ENCODE measurements around the gene ACAA2. TPM values are rescaled to one million over a fixed set of nuclear protein-coding genes. Genes with fewer than 3 reads are reported as not detected.
"Not testable (repeated sequence)": the region's sequence is repeated elsewhere in the genome, so short reads cannot be mapped to it uniquely, and the experiment has no call there.

ACAA2 gene
- total RNA-seq, 2 donors from 2014 or later = 32.1 to 42.7 TPM

DNA sequence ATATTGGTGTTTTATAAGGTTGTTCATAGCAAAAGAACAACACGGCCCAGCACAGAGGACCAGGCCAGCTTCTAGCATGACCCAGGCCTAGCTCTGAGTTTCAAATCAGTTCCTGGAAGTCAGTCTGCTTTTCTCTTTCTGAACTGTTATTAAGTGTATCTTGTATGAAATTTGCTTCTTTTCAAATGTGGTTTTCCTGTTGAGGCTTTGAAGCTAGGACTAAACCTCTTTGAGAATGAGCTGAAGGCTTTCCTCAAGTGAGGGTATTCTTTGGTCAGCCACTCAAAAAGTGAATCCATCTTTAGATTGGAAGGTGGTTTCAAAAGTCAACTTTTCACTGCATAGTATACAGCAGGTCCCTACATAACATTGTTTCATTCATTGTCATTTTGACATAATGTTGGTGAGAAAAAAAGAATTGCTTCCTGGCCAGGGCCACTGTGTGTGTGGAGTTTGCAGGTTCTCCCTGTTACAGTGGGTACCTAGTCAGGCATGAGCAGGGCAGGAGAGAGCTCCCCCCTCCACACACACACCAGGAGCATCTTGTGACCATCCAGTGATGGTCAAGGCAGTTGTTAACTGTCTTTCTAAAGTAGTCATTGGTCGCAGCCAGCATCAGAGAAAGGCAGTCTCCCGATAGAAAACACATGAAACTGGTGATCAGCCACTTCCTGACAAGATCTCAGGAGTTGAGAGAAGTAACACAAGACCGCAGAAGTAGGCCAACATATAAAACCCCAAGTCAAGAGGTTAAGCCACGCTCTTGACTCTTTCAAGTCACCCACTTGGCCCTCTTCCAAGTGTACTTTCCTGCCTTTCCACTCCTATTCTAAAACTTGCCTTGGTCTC, 6.7 kb upstream of the ACAA2 start:
- intact Hi-C loops (cut with DNase I) = loop anchor here in 1 of 2 donors (5.0 kb wide), 1 partner anchor 1048 kb away; no protein-coding TSS in a partner anchor
- no peak for DNase-seq (ENCODE audit: low spot score)

- no peak for DNase-seq (ENCODE audit: low spot score)
These were observed 5.8 kb upstream of the ACAA2 start for GRCh38 chr18:49819071-49819662.

GRCh38 chr18:49817947-49818346, 4.6 kb upstream of the ACAA2 start:
- DNase-seq (ENCODE audit: low spot score) = no peak
- intact Hi-C loops (cut with DNase I) = loop anchor here in 1 of 2 donors (5.0 kb wide), 1 partner anchor 1046 kb away; no protein-coding TSS in a partner anchor

More at GRCh38 chr18:49819071-49819662, 5.8 kb upstream of the ACAA2 start:
- intact Hi-C loops (cut with DNase I) = loop anchor here in 1 of 2 donors (5.0 kb wide), 1 partner anchor 1047 kb away; no protein-coding TSS in a partner anchor

DNA sequence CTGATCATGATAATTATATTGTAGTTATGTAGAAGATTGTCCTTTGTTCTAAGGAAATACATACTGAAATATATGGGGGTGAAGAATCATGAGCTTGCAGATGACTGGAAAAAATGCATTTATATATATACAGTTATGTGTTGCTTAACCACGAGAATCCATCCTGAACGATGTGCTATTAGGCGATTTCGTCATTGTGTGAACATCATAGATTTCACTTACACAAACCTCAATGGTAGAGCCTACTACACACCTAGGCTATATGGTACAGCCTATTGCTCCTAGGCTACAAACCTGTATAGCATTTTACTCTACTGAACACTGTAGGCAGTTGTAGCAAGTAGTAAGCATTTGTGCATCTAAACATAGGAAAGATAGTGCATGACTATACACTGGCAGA, 2.6 kb upstream of the ACAA2 start:
- intact Hi-C loops (cut with DNase I) = loop anchor here in 1 of 2 donors (5.0 kb wide), 1 partner anchor 1044 kb away; no protein-coding TSS in a partner anchor
- no peak for DNase-seq (ENCODE audit: low spot score)

DNA sequence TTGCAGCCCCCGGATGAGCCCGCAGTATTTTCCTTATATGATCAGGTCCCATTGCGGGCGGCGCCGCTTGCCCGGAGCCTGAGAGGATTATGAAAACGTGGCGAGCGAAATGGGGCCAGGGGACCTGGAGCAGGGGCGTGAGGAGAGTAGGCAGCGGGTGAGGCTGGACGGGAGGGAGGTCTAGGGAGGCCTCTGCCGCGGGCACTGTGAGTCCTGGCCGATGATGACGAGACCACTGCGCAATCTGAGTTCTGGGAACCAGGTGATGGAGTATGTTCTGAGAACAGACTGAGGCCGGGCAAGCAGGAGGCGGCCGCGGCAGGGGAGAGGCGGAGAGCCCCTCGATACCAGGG, 790 bp upstream of the ACAA2 start:
- intact Hi-C loops (cut with DNase I) = no loop called here
- DNase-seq (ENCODE audit: low spot score) = peak; percentile 89

DNA sequence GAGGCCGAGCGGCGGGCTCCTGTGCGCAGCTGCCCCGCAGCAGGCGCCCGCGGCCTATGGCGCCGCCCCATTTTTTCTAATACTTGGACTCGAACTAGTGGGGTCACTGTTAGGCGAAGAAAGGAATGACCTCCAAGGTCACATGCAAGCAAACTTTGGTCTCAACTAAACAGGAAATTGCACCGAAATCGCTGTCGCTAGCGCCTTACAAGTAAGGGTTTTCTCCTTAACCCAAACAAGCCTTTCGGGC, 339 bp downstream of the ACAA2 start:
- DNase-seq (ENCODE audit: low spot score) = no peak
- intact Hi-C loops (cut with DNase I) = no loop called here

DNA sequence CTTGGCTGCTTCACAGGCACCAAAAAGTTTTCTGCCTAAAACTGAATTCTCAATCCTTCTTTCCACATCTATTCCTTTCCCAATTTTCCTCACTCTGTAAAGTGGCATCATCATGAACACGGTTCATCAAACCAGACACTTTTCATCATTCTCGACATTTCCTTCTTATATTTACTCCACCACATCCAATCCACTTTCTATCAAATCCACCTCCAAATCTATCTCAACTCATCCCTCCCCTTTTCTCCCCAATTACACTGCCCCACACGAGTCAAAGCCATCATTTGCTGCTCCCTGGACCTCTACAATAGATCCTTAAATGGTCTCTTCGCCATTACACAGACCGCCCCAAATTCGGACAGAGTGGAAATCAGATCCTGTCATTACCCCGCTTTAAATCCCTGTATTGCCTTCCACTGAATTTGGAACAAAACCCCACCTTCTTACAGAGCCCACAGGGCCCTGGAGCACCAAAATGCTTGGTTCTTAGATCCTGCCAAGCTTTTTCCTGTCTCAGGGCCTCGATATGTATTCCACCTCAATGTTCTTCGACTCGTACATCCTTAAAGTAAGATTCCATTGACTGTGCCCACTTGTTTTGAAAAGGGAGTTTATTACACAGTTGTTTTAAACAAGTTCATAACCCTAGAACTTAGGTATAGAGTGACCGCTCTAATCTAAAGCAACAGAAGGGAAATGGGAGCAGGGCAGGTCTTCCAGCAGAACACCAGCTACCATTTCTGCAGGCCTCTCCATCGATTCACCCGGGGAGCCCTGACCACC, 856 bp downstream of the ACAA2 start:
- no peak for DNase-seq (ENCODE audit: low spot score)
- intact Hi-C loops (cut with DNase I) = no loop called here

DNA sequence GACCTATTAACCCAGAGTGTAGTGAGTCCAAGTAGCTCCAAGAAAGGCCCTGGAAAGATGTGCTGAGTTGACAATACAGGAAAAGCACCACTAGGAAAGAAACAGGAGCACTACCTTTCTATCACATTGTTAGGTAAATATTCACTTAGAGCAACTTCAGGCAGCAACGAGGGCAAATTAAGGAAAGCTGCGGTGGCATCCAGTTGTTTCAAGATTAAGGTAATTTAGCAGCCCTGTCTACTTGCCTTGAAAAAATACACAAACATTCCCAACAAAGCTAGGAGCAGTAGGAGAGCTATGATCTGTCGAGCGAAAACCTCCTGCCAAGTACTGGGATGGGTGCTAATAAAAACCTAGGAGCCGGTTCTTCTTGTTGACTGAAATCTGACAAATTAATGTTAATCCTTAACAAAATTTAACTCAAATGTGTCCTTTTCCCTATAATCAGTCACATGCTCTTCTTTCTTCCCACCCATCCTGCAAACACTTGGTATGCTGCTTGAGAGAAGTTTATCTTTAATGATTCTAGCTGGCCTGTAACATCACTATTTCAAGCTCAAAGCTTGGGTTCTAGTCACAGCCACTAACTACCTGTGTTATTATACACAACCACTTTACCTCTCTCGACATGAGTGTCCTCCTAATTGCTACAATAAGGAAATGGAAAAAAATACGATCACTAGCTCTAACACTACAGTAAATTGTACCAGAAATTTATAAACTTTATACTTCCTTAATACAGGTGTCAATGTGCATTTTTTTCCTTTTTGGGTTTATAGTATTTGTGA, 2.0 kb downstream of the ACAA2 start:
- intact Hi-C loops (cut with DNase I) = no loop called here

GRCh38 chr18:49808553-49809191, 4.7 kb downstream of the ACAA2 start:
- DNase-seq (ENCODE audit: low spot score); intact Hi-C loops (cut with DNase I): not testable (repeated sequence)

More for the DNA sequence above, 2.0 kb downstream of the ACAA2 start:
- no peak for DNase-seq (ENCODE audit: low spot score)

GRCh38 chr18:49804096-49804495, 9.2 kb downstream of the ACAA2 start:
- DNase-seq (ENCODE audit: low spot score) = no peak
- intact Hi-C loops (cut with DNase I) = no loop called here

GRCh38 chr18:49802623-49803022, 10.7 kb downstream of the ACAA2 start:
- DNase-seq (ENCODE audit: low spot score) = no peak
- intact Hi-C loops (cut with DNase I) = no loop called here

- intact Hi-C loops (cut with DNase I) = not testable (repeated sequence)
These were observed 12.8 kb downstream of the ACAA2 start for GRCh38 chr18:49800491-49800890.

DNA sequence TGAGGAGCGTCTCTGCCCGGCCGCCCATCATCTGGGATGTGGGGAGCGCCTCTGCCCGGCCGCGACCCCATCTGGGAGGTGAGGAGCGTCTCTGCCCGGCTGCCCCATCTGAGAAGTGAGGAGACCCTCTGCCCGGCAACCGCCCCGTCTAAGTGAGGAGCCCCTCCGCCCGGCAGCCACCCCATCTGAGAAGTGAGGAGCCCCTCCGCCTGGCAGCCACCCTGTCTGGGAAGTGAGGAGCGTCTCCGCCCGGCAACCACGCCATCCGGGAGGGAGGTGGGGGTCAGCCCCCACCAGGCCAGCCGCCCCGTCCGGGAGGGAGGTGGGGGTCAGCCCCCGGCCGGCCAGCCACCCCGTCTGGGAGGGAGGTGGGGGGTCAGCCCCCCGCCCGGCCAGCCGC, 13.5 kb downstream of the ACAA2 start:
- DNase-seq (ENCODE audit: low spot score); intact Hi-C loops (cut with DNase I): not testable (repeated sequence)

More at GRCh38 chr18:49800491-49800890, 12.8 kb downstream of the ACAA2 start:
- DNase-seq (ENCODE audit: low spot score) = not testable (repeated sequence)

DNA sequence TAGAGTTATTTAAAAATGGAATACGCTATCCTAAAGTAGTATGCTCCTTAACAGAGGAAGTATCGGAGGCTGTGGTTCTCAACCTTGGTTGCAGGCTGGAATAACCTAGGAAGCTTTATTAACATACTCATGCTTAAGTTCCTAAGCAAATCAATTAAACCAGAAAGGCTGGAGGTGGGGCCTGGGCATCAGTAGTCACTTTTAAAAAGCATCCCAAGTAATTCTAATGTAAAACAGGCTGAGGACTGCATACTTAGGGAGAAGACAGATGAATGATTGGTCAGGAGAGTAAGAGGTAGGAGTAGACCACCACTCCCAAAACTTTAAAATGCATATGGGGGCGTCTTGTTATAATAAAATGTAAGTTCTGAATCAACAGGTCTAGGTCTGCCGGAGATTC, 15.3 kb downstream of the ACAA2 start:
- no peak for DNase-seq (ENCODE audit: low spot score)
- intact Hi-C loops (cut with DNase I) = no loop called here

GRCh38 chr18:49795612-49796552, 17.5 kb downstream of the ACAA2 start:
- DNase-seq (ENCODE audit: low spot score) = no peak
- intact Hi-C loops (cut with DNase I) = no loop called here

DNA sequence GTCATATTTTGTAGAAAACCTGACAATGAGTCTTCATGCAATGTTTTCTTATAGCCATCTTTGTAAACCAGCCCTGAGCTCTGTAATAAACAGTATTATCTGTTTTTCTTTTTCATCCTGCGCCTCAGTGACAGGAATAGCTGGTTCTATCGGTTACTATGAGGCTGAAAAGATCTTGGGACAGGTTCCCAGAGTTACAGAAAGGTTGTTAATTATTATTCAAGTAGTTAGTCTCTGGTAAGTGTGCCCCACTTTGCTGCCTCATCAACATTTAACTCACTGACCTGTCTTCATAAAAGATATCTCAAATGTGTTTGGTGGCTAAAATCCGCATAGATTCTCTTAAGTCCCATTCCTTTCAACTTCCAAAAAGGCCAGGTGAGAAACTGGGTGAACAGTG, 18.6 kb downstream of the ACAA2 start:
- intact Hi-C loops (cut with DNase I) = no loop called here
- no peak for DNase-seq (ENCODE audit: low spot score)

GRCh38 chr18:49789560-49790134, 23.7 kb downstream of the ACAA2 start:
- DNase-seq (ENCODE audit: low spot score); intact Hi-C loops (cut with DNase I): not testable (repeated sequence)
